ENCODE measurements around the gene APLN. TPM values are rescaled to one million over a fixed set of nuclear protein-coding genes. Genes with fewer than 3 reads are reported as not detected.

Gene APLN
- total RNA-seq, 1 donor from 2014 or later, result 0.65 TPM

DNA sequence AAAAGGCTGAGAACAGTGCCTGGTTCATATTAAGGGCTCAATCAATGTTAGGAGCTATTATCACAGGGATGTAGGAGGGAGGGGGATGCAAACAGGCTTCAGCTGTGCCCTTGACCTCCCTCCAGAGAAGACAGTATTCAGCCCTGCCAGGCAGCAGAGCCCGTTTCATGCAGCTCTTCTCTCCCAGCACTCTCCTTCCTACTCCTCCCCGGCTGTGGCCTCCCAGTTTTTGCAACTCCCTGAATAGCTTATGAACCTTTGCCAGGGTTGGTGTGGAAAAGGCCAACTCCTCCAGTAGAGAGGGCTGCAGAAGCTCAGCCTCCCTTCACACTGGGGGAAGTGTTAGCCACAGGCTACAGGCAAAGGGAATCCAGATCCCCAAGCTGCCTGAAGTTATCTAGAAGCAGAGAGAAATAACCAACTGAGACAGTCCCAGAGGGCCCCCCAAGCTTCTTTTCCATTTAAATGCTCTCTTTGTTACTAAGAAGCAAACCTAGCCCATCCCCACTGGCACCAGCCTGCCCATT lies 31.7 kb upstream of the APLN start:
- H3K9me3 Mint-ChIP-seq, result no peaks in the 10 kb centered on the region

GRCh38 chrX:129682979-129683378 lies 28.2 kb upstream of the APLN start:
- H3K36me3 Mint-ChIP-seq (ENCODE audit: low read depth), result no peaks in the 10 kb centered on the region
- peaks cover 3% of the 10 kb centered on the region for H3K4me1 Mint-ChIP-seq
- DNase-seq, result no peak
- H3K9me3 Mint-ChIP-seq, result no peaks in the 10 kb centered on the region
- no peak overlapping the region for H3K4me3 Mint-ChIP-seq
- intact Hi-C loops (cut with micrococcal nuclease), result no loop called here
- no peak overlapping the region for H3K27ac Mint-ChIP-seq
- H3K27me3 Mint-ChIP-seq, result no peaks in the 10 kb centered on the region

More for the DNA sequence above, 31.7 kb upstream of the APLN start:
- Mint-ChIP-seq H3K4me1 (no peaks in the 10 kb centered on the region), H3K36me3 (ENCODE audit: low read depth) (no peaks in the 10 kb centered on the region), H3K27ac (no peak overlapping the region), H3K27me3 (no peaks in the 10 kb centered on the region), H3K4me3 (no peak overlapping the region)
- intact Hi-C loops (cut with micrococcal nuclease), result no loop called here
- DNase-seq, result peak; percentile 28

- no peak overlapping the region for H3K4me3 Mint-ChIP-seq
- intact Hi-C loops (cut with micrococcal nuclease), result no loop called here
Measured at GRCh38 chrX:129679901-129680300, 25.1 kb upstream of the APLN start.

DNA sequence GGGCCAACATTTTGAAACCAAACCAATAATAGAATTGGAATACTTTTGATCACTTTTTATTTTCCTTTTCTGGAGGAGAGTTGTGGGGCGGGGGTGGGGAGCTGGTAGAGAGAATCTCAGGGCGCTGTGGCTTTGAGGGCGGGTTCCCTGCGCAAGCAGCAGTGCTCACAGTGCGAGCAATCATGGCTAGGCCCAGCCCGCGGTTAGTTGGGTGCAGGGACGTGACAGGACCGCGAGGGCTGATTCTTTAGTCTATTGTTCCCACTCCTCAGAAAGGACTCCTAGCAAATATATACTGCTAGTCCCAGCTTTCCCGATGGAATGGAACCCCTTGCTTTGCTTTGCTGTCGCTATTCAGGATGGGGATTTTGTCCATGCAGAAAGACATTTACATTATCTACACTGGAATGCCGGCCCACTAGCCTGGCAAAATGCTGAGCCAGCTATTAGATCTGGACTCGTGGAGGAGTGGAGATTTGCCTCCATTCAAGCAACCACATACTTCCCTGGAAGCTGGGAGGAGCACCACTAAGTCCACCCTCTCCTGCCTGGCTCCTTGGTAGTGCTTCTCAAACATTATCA lies 23.9 kb upstream of the APLN start:
- intact Hi-C loops (cut with micrococcal nuclease), result no loop called here
- no peak overlapping the region for H3K27ac Mint-ChIP-seq
- H3K36me3 Mint-ChIP-seq (ENCODE audit: low read depth), result no peaks in the 10 kb centered on the region
- DNase-seq, result peak; percentile 69
- peaks cover 5% of the 10 kb centered on the region for H3K4me1 Mint-ChIP-seq
- peak overlapping the region; percentile 50 for H3K4me3 Mint-ChIP-seq
- H3K27me3 Mint-ChIP-seq, result peaks cover 21% of the 10 kb centered on the region
- H3K9me3 Mint-ChIP-seq, result no peaks in the 10 kb centered on the region

More at GRCh38 chrX:129679901-129680300, 25.1 kb upstream of the APLN start:
- Mint-ChIP-seq H3K27ac (no peak overlapping the region), H3K9me3 (no peaks in the 10 kb centered on the region), H3K36me3 (ENCODE audit: low read depth) (no peaks in the 10 kb centered on the region), H3K27me3 (peaks cover 10% of the 10 kb centered on the region), H3K4me1 (peaks cover 5% of the 10 kb centered on the region)
- DNase-seq, result no peak

- intact Hi-C loops (cut with micrococcal nuclease), result no loop called here
- Mint-ChIP-seq H3K27ac (no peak overlapping the region), H3K9me3 (peaks cover 7% of the 10 kb centered on the region), H3K36me3 (ENCODE audit: low read depth) (peaks cover 1% of the 10 kb centered on the region), H3K27me3 (peaks cover 43% of the 10 kb centered on the region), H3K4me1 (peaks cover 1% of the 10 kb centered on the region), H3K4me3 (no peak overlapping the region)
- DNase-seq, result no peak
Measured at GRCh38 chrX:129667412-129667811, 12.7 kb upstream of the APLN start.

DNA sequence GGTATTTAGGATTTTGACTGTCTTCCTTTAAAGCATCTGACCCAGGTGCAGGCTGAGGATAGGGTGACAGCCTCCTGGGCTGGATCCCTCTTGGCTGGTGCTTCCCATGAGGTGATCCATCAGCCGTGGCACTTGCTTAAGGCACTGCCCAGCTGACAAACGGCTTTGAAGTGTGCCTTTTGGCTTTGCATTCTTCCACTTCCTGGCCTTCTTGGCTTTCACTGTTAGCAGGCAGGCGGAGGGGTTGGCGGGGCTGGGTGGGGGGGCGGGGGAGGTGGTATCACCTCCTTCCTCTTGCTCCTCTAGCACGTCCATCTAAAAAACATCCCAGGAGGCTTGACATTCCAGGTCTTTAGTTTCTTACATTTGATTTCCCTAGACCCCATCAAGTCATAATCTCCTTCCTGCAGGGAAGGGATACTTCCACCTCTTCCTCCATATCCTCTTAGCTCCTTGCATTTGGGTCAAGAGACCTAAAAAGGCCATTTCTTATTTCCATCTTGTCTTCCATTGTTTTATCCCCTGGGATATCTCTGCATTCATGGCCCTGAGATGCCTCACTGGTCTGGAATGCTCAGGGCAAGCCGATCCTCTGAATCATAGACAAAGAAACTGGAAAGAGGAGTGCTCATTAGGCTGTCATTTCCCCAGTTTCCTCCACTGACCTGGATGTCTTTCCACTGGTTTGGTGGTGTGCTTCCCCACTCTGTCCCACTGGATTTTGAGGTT lies 11.3 kb upstream of the APLN start:
- Mint-ChIP-seq H3K27me3 (peaks cover 44% of the 10 kb centered on the region), H3K27ac (no peak overlapping the region), H3K9me3 (peaks cover 7% of the 10 kb centered on the region), H3K36me3 (ENCODE audit: low read depth) (peaks cover 1% of the 10 kb centered on the region), H3K4me3 (no peak overlapping the region), H3K4me1 (peaks cover 1% of the 10 kb centered on the region)
- intact Hi-C loops (cut with micrococcal nuclease), result no loop called here
- no peak for DNase-seq

GRCh38 chrX:129663171-129663570 lies 8.4 kb upstream of the APLN start:
- no peak for DNase-seq
- H3K36me3 Mint-ChIP-seq (ENCODE audit: low read depth), result peaks cover 1% of the 10 kb centered on the region
- peaks cover 4% of the 10 kb centered on the region for H3K9me3 Mint-ChIP-seq
- H3K4me3 Mint-ChIP-seq, result no peak overlapping the region
- intact Hi-C loops (cut with micrococcal nuclease), result no loop called here
- peaks cover 1% of the 10 kb centered on the region for H3K4me1 Mint-ChIP-seq
- no peak overlapping the region for H3K27ac Mint-ChIP-seq
- peaks cover 30% of the 10 kb centered on the region for H3K27me3 Mint-ChIP-seq

DNA sequence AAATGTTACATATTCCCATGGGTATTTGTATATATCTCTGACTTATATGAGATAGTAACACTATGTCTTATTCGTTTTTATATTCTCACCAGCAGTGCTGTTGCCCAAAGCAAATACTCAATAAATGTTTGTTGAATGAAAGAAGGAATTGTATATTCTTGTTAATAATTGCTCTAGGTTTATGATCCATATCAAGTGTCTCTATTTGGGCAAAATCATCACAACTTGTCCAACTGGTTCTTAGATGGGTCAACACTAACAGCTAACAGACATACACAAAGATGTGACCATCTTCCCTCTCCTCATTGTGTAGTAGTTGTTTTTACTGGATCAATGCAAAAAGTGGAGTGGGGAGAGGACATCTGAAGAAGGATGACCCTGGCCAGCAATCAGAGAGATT lies 6.6 kb upstream of the APLN start:
- H3K4me1 Mint-ChIP-seq, result peaks cover 1% of the 10 kb centered on the region
- H3K36me3 Mint-ChIP-seq (ENCODE audit: low read depth), result no peaks in the 10 kb centered on the region
- intact Hi-C loops (cut with micrococcal nuclease), result no loop called here
- peaks cover 24% of the 10 kb centered on the region for H3K27me3 Mint-ChIP-seq
- DNase-seq, result no peak
- H3K4me3 Mint-ChIP-seq, result no peak overlapping the region
- H3K27ac Mint-ChIP-seq, result no peak overlapping the region
- H3K9me3 Mint-ChIP-seq, result no peaks in the 10 kb centered on the region

- H3K27ac Mint-ChIP-seq, result no peak overlapping the region
- DNase-seq, result no peak
- H3K9me3 Mint-ChIP-seq, result no peaks in the 10 kb centered on the region
- intact Hi-C loops (cut with micrococcal nuclease), result loop anchor here (5.0 kb wide), 2 partner anchors 77 to 162 kb away; partner anchors contain the start of gene XPNPEP2
- peaks cover 8% of the 10 kb centered on the region for H3K4me1 Mint-ChIP-seq
- no peaks in the 10 kb centered on the region for H3K36me3 Mint-ChIP-seq (ENCODE audit: low read depth)
- H3K4me3 Mint-ChIP-seq, result no peak overlapping the region
- peaks cover 23% of the 10 kb centered on the region for H3K27me3 Mint-ChIP-seq
Measured at GRCh38 chrX:129659861-129660260, 5.1 kb upstream of the APLN start.

DNA sequence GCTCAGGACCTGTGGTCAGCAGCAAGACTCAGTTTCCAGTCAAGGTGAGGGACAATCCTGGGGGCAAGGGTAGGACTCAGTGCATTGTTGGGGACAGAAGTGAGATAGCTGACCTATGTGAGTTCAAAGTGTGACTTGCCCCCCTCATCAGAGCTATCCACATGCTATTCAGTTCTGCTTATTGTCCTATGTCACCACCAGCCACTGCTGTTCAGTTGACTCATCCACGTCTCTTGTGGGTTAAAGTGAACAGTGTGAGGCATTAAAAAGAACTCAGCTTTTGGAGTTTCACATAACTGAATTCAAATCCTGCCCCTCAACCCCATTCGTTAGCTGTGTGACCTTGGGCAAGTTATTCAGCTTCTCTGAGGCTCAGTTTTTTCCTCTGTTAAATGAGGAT lies 4.4 kb upstream of the APLN start:
- Mint-ChIP-seq H3K27ac (no peak overlapping the region), H3K9me3 (no peaks in the 10 kb centered on the region), H3K36me3 (ENCODE audit: low read depth) (no peaks in the 10 kb centered on the region), H3K4me3 (no peak overlapping the region), H3K4me1 (peaks cover 8% of the 10 kb centered on the region), H3K27me3 (peaks cover 20% of the 10 kb centered on the region)
- no peak for DNase-seq
- intact Hi-C loops (cut with micrococcal nuclease), result loop anchor here (5.0 kb wide), 2 partner anchors 78 to 163 kb away; partner anchors contain the start of gene XPNPEP2

DNA sequence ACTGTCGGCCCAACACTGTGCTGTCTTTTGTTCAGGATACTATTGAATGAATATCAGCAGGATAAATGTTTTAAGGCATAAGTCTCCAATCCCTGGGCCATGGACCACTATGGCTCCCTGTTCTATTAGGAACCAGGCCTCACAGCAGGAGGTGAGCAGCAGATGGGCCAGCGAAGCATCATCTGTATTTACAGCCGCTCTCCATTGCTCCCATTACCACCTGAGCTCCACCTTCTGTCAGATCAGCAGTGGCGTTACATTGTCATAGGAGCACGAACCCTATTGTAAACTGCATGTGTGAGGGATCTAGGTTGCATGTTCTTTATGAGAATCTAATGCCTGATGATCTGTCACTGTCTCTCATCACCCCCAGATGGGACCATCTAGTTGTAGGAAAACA lies 3.7 kb upstream of the APLN start:
- no peaks in the 10 kb centered on the region for H3K36me3 Mint-ChIP-seq (ENCODE audit: low read depth)
- peaks cover 9% of the 10 kb centered on the region for H3K4me1 Mint-ChIP-seq
- H3K4me3 Mint-ChIP-seq, result no peak overlapping the region
- peaks cover 19% of the 10 kb centered on the region for H3K27me3 Mint-ChIP-seq
- intact Hi-C loops (cut with micrococcal nuclease), result loop anchor here (5.0 kb wide), 2 partner anchors 79 to 164 kb away; partner anchors contain the start of gene XPNPEP2
- H3K9me3 Mint-ChIP-seq, result no peaks in the 10 kb centered on the region
- DNase-seq, result no peak
- H3K27ac Mint-ChIP-seq, result no peak overlapping the region

DNA sequence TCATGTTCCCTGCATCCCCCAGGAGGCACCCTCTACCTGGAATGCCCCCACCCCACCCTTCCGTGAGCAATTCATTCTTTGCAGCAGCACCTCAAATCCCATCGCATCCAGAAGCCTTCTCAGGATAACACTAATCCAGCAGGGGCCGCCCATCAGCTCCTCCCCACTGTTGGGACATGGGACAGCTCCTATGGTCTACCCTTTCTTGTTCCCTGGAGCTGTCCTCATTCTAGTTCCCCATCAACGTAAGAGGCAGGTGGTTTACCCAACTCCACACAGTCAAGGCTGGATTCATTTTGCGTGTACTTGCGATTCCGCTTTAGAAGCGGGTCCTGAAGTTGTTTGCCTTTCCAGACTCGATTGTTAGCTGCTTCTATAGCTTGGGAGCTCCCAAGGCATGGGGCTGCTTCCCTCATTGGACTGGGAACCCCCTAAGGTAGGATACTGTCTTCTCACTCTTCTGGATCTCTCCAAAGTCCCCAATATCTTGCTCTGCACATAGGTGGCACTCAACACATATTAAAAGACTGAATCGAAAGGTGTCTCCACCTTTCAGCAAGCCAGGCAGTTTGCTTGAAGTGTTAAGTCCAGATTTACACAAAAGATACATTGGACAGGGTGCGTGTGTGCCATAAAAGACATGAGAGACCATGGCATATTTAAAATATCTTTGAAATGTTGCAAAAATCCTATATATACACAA lies 942 bp upstream of the APLN start:
- no peak overlapping the region for H3K27ac Mint-ChIP-seq
- intact Hi-C loops (cut with micrococcal nuclease), result loop anchor here (5.0 kb wide), 2 partner anchors 82 to 167 kb away; partner anchors contain the start of gene XPNPEP2
- peaks cover 10% of the 10 kb centered on the region for H3K4me1 Mint-ChIP-seq
- no peaks in the 10 kb centered on the region for H3K9me3 Mint-ChIP-seq
- H3K4me3 Mint-ChIP-seq, result peak overlapping the region; percentile 65
- DNase-seq, result peak; percentile 69
- no peaks in the 10 kb centered on the region for H3K36me3 Mint-ChIP-seq (ENCODE audit: low read depth)
- H3K27me3 Mint-ChIP-seq, result peaks cover 23% of the 10 kb centered on the region

DNA sequence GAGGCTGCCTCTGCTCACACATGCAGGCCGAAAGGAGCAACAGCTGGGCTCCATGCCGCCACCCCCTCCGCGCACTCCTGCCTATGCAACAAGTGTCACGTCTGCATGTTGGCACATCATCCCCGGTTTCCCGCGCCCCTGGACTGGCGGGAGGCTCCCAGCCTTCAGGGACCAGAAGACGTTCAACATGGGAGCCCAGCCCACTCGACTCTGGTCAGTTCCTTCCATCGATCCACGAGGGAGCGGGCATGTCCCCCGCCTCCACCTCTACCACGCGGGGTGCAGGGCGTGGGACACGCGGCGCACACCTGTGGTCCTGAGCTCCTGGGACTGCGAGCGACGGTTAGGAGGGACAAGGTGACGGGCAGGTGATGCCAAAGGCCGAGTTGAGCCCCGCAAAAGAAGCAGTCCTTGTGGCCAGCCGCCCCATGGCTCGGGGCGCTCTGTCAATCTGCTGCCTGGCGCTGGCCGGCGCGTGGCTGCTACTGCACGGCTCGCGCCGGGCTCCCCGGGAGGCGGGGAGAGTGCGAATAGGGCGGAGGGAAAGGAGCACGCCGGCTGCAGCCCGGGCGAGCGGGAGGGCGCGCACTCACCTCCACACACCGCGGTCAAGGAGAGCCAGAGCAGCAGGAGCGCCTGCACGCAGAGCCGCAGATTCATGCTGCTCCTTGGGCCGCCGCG lies 645 bp downstream of the APLN start:
- H3K36me3 Mint-ChIP-seq (ENCODE audit: low read depth), result no peaks in the 10 kb centered on the region
- intact Hi-C loops (cut with micrococcal nuclease), result no loop called here
- peak; percentile 74 for DNase-seq
- H3K4me3 Mint-ChIP-seq, result peak overlapping the region; percentile 75
- H3K9me3 Mint-ChIP-seq, result no peaks in the 10 kb centered on the region
- H3K27me3 Mint-ChIP-seq, result peaks cover 25% of the 10 kb centered on the region
- no peak overlapping the region for H3K27ac Mint-ChIP-seq
- peaks cover 10% of the 10 kb centered on the region for H3K4me1 Mint-ChIP-seq

Measured in activated CD4-positive, alpha-beta T cell treated with anti-CD3 and anti-CD28 coated beads, Interleukin-2, amount 10 ng/mL, durations not matched to agents 24 days and 14 days (primary cell).